Caco-2 (cell line): Measurements from ENCODE around the gene STRIT1. TPM values are rescaled to one million over a fixed set of nuclear protein-coding genes. Genes with fewer than 3 reads are reported as not detected.

Experiments
- BruUV-seq: library from RNA; stranded (reverse); fragments of 400-500 nt; replicated peaks from 2 replicates; lab custom pipeline; 2021; lab: Mats Ljungman, UMichigan
- CTCF ChIA-PET: fragments of 300-600 bp; sonication (Branson Sonifier 250); formaldehyde crosslinking; loops from one replicate; lab custom pipeline; 2022; ENCODE audit warnings: antibody characterized with exemption; lab: Charles Lee
- POLR2A ChIA-PET: fragments of 300-600 bp; sonication (Branson Sonifier 250); formaldehyde crosslinking; loops from one replicate; lab custom pipeline; 2022; ENCODE audit warnings: antibody characterized with exemption; lab: Charles Lee
- DNase-seq, 2 experiments: peaks; one replicate each; pipeline versions ENCODE4 v3.0.0 to v3.0.0-alpha.2; 2020 to 2022
- H3K27me3 ChIP-seq: replicated peaks from 2 replicates; pipeline ENCODE4 v1.6.0; 2011; ENCODE audit warnings: low read length; ENCODE audit not compliant: control insufficient read depth, insufficient read depth
- H3K36me3 ChIP-seq: 2 replicates; pipeline ENCODE4 v1.5.1; 2011; ENCODE audit warnings: low read length; ENCODE audit not compliant: control insufficient read depth, insufficient read depth
- H3K4me1 ChIP-seq: fragments of 250-450 bp; sonication (Bioruptor Pico); 2 replicates; pipeline ENCODE4 v1.5.1; 2020; ENCODE audit warnings: mild to moderate bottlenecking
- H3K4me3 ChIP-seq: 2 replicates; pipeline ENCODE4 v1.5.1; 2011; ENCODE audit warnings: low read depth, mild to moderate bottlenecking, control low read depth, low read length
- H3K9me3 ChIP-seq: fragments of 250-450 bp; sonication (Bioruptor Pico); 2 replicates; pipeline ENCODE4 v1.5.1; 2020; ENCODE audit warnings: mild to moderate bottlenecking, moderate library complexity
- H3K27ac Mint-ChIP-seq: one replicate; pipeline ENCODE4 v1.8.0; 2022; ENCODE audit warnings: mixed read lengths; ENCODE audit not compliant: unreplicated experiment
- H3K27me3 Mint-ChIP-seq: one replicate; pipeline ENCODE4 v1.8.0; 2022; ENCODE audit warnings: mixed read lengths; ENCODE audit not compliant: insufficient read depth, unreplicated experiment
- H3K36me3 Mint-ChIP-seq: one replicate; pipeline ENCODE4 v1.8.0; 2022; ENCODE audit warnings: mild to moderate bottlenecking, mixed read lengths; ENCODE audit not compliant: insufficient read depth, unreplicated experiment
- H3K4me1 Mint-ChIP-seq: one replicate; pipeline ENCODE4 v1.8.0; 2022; ENCODE audit warnings: low read depth, mixed read lengths; ENCODE audit not compliant: unreplicated experiment
- H3K4me3 Mint-ChIP-seq: one replicate; pipeline ENCODE4 v1.8.0; 2022; ENCODE audit warnings: mild to moderate bottlenecking, moderate library complexity, mixed read lengths; ENCODE audit not compliant: unreplicated experiment
- H3K9me3 Mint-ChIP-seq: one replicate; pipeline ENCODE4 v1.8.0; 2022; ENCODE audit warnings: mixed read lengths; ENCODE audit not compliant: unreplicated experiment
- CTCF ChIP-seq, 2 experiments: fragments of 200-600 bp in 1 of 2; IDR thresholded peaks; 1 replicate in 1 of 2; 2 replicates in 1 of 2; pipeline versions ENCODE4 v1.5.1 to v1.8.0; 2011 to 2022; ENCODE audit warnings: antibody characterized with exemption in 1 of 2, control low read depth in 1 of 2, inconsistent platforms in 1 of 2, low read depth in 1 of 2, low read length in 1 of 2, mild to moderate bottlenecking in 1 of 2, moderate library complexity in 1 of 2; ENCODE audit not compliant: insufficient read depth in 1 of 2, severe bottlenecking in 1 of 2, unreplicated experiment in 1 of 2
- intact Hi-C: fragments of 100-400 bp; cut with micrococcal nuclease; formaldehyde crosslinking; loops from one replicate; pipeline ENCODE4 v1.10.0; 2022; ENCODE audit not compliant: unreplicated experiment
- total RNA-seq: library from RNA; stranded (reverse); gene quantifications from 2 replicates; pipeline ENCODE4 v1.2.3, GENCODE V29; 2022

Gene STRIT1
- total RNA-seq, 1 experiment from 2014 or later, result not detected

GRCh38 chr3:155302481-155302880 lies 9.0 kb upstream of the STRIT1 start:
- H3K27me3 ChIP-seq, result no peaks in the 10 kb centered on the region
- H3K27me3 Mint-ChIP-seq, result no peaks in the 10 kb centered on the region
- peaks cover 14% of the 10 kb centered on the region for H3K4me1 Mint-ChIP-seq
- no peaks in the 10 kb centered on the region for H3K9me3 Mint-ChIP-seq
- peaks cover 15% of the 10 kb centered on the region; the same call in 1 of the 2 replicates for H3K4me1 ChIP-seq
- H3K4me3 ChIP-seq, result no peak overlapping the region
- intact Hi-C loops, result no loop called here
- no TSS peak for BruUV-seq
- H3K27ac Mint-ChIP-seq, result no peak overlapping the region
- no peak for DNase-seq
- H3K9me3 ChIP-seq, result no peaks in the 10 kb centered on the region
- H3K36me3 ChIP-seq, result no peaks in the 10 kb centered on the region
- H3K36me3 Mint-ChIP-seq, result no peaks in the 10 kb centered on the region
- no peak for TF ChIP-seq CTCF (IDR thresholded peaks at IDR 0.05; ENCODE audit: insufficient read depth in 1 of 2, low read depth in 1 of 2, low read length in 1 of 2, severe bottlenecking in 1 of 2, unreplicated experiment in 1 of 2)
- H3K4me3 Mint-ChIP-seq, result no peak overlapping the region
- ChIA-PET POLR2A (no interaction called here), CTCF (no interaction called here)

GRCh38 chr3:155297100-155297499 lies 3.6 kb upstream of the STRIT1 start:
- ChIA-PET CTCF (no interaction called here), POLR2A (no interaction called here)
- 0 out of 2 replicates have a peak, but pooled peaks cover 3% of the 10 kb centered on the region for H3K9me3 ChIP-seq
- H3K9me3 Mint-ChIP-seq, result no peaks in the 10 kb centered on the region
- no peak overlapping the region for H3K27ac Mint-ChIP-seq
- TF ChIP-seq CTCF (IDR thresholded peaks at IDR 0.05; ENCODE audit: insufficient read depth in 1 of 2, low read depth in 1 of 2, low read length in 1 of 2, severe bottlenecking in 1 of 2, unreplicated experiment in 1 of 2), result no peak
- intact Hi-C loops, result no loop called here
- H3K36me3 ChIP-seq, result no peaks in the 10 kb centered on the region
- H3K4me3 ChIP-seq, result no peak overlapping the region
- BruUV-seq, result no TSS peak
- no peaks in the 10 kb centered on the region for H3K4me1 Mint-ChIP-seq
- H3K27me3 Mint-ChIP-seq, result no peaks in the 10 kb centered on the region
- no peaks in the 10 kb centered on the region for H3K36me3 Mint-ChIP-seq
- H3K4me1 ChIP-seq, result no peaks in the 10 kb centered on the region
- no peaks in the 10 kb centered on the region for H3K27me3 ChIP-seq
- no peak for DNase-seq
- no peak overlapping the region for H3K4me3 Mint-ChIP-seq

- POLR2A ChIA-PET, result no interaction called here
Measured at GRCh38 chr3:155296413-155296812, 2.9 kb upstream of the STRIT1 start.

More at GRCh38 chr3:155296413-155296812, 2.9 kb upstream of the STRIT1 start:
- CTCF ChIA-PET, result no interaction called here
- Mint-ChIP-seq H3K9me3 (no peaks in the 10 kb centered on the region), H3K4me1 (no peaks in the 10 kb centered on the region), H3K27ac (no peak overlapping the region), H3K27me3 (no peaks in the 10 kb centered on the region), H3K36me3 (no peaks in the 10 kb centered on the region), H3K4me3 (no peak overlapping the region)
- Histone ChIP-seq H3K4me1 (no peaks in the 10 kb centered on the region), H3K9me3 (0 out of 2 replicates have a peak, but pooled peaks cover 3% of the 10 kb centered on the region), H3K36me3 (no peaks in the 10 kb centered on the region), H3K4me3 (no peak overlapping the region), H3K27me3 (no peaks in the 10 kb centered on the region)
- intact Hi-C loops, result no loop called here
- no peak for DNase-seq
- BruUV-seq, result no TSS peak
- TF ChIP-seq CTCF (IDR thresholded peaks at IDR 0.05; ENCODE audit: insufficient read depth in 1 of 2, low read depth in 1 of 2, low read length in 1 of 2, severe bottlenecking in 1 of 2, unreplicated experiment in 1 of 2), result no peak
